Measurements from ENCODE around the gene NDUFS2. TPM values are rescaled to one million over a fixed set of nuclear protein-coding genes. Genes with fewer than 3 reads are reported as not detected.

NDUFS2 gene
- total RNA-seq, 1 donor from 2014 or later, result 66.3 TPM

DNA sequence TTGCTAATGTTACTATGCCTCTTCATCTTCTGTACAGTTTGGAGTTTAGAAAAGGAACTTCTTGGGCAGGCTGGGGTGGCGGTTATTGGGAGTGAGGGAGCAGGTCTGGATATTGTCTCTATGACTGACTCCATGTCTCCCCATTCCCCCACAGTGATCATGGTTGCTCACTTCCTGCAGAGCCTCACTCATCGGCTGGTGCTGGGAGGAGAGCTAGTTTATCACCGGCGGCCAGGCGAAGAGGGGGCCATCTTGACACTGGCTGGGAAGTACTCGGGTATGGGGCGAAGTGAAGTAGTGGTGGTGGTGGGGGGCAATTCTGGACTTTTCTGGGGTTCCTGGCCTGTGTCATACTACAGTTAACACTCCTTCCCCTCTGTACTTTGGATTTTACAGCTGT lies 25.9 kb downstream of the NDUFS2 start:
- no peak overlapping the region for H3K4me3 ChIP-seq
- H3K27ac ChIP-seq, result no peak overlapping the region
- ATAC-seq (no peak), DNase-seq (no peak)
- H3K4me1 ChIP-seq, result peaks cover 26% of the 10 kb centered on the region
- no peaks in the 10 kb centered on the region for H3K9me3 ChIP-seq
- H3K36me3 ChIP-seq, result peaks cover 20% of the 10 kb centered on the region
- TF ChIP-seq, protein P1, sequence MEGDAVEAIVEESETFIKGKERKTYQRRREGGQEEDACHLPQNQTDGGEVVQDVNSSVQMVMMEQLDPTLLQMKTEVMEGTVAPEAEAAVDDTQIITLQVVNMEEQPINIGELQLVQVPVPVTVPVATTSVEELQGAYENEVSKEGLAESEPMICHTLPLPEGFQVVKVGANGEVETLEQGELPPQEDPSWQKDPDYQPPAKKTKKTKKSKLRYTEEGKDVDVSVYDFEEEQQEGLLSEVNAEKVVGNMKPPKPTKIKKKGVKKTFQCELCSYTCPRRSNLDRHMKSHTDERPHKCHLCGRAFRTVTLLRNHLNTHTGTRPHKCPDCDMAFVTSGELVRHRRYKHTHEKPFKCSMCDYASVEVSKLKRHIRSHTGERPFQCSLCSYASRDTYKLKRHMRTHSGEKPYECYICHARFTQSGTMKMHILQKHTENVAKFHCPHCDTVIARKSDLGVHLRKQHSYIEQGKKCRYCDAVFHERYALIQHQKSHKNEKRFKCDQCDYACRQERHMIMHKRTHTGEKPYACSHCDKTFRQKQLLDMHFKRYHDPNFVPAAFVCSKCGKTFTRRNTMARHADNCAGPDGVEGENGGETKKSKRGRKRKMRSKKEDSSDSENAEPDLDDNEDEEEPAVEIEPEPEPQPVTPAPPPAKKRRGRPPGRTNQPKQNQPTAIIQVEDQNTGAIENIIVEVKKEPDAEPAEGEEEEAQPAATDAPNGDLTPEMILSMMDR (IDR thresholded peaks at IDR 0.05), result no peak
- H3K27me3 ChIP-seq (ENCODE audit: low read depth), result no peaks in the 10 kb centered on the region
- intact Hi-C loops (cut with DNase I), result no loop called here

DNA sequence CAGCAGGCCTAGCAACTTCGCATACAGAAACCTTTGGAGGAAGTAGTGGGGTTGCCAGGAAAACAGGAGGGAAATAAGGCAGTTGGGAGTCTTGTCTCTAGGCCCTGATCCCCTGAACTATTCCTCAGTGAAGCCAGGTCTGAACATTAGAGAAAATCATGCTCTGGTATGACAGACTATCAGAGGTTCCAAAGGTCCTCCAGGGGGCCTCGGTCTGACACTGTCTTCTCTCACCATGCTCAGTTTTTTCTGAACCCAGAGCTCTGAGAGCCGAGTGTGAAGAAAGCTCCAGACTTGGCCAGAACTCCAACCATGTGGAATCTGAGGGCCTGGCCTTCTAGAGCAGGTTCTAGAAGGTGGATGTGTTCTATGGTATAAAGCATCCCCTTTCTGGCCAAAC lies 27.7 kb downstream of the NDUFS2 start:
- H3K27ac ChIP-seq, result no peak overlapping the region
- H3K9me3 ChIP-seq, result no peaks in the 10 kb centered on the region
- no peak for DNase-seq
- intact Hi-C loops (cut with DNase I), result no loop called here
- no peak overlapping the region for H3K4me3 ChIP-seq
- no peaks in the 10 kb centered on the region for H3K27me3 ChIP-seq (ENCODE audit: low read depth)
- H3K4me1 ChIP-seq, result peaks cover 25% of the 10 kb centered on the region
- H3K36me3 ChIP-seq, result peaks cover 20% of the 10 kb centered on the region
- no peak for ATAC-seq
- TF ChIP-seq, protein P1 (IDR thresholded peaks at IDR 0.05), result no peak

DNA sequence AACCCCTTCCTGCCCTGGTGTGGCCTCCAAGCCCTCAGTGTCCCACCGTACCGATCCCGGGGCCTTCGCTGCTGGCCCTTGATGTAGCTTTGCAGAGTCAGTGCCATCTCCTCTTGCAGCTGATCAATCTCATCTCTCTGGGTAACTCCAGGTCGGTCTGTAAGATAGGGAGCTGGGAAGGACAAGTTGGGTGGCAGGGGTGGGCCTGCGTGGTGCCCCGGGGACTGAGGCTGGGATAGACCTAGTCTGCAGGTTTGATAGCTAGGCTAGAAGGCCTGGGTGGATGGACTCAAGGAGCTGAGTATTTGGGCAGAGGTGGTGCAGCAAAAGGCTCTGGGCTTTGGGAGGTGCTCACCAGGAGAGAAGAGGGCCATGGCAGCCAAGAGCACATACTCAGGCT lies 28.6 kb downstream of the NDUFS2 start:
- H3K27ac ChIP-seq, result no peak overlapping the region
- ATAC-seq (no peak), DNase-seq (no peak)
- H3K4me3 ChIP-seq, result no peak overlapping the region
- intact Hi-C loops (cut with DNase I), result no loop called here
- H3K9me3 ChIP-seq, result no peaks in the 10 kb centered on the region
- H3K27me3 ChIP-seq (ENCODE audit: low read depth), result no peaks in the 10 kb centered on the region
- peaks cover 18% of the 10 kb centered on the region for H3K4me1 ChIP-seq
- peaks cover 20% of the 10 kb centered on the region for H3K36me3 ChIP-seq
- TF ChIP-seq, protein P1 (IDR thresholded peaks at IDR 0.05), result no peak

DNA sequence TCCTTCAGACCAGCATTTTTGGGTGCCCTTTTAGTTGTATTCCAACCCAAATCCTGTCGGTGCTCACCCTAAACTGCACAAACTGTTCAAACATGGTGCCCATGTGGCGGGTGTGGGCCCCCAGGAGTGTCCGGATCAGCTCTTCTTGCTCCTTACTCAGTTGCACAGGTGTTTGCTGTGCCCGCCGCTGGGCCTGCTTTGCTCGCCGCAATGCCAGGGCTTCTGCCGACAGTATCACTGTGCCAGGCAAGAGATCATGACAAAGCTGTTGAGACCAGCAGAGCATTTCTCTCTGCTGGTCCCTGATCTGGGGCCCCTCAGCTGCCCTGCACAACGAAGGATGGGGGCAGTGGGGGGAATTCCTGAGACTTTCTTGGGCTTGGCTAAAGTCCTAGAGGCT lies 30.9 kb downstream of the NDUFS2 start:
- Histone ChIP-seq H3K4me3 (no peak overlapping the region), H3K27me3 (ENCODE audit: low read depth) (no peaks in the 10 kb centered on the region), H3K36me3 (peaks cover 20% of the 10 kb centered on the region), H3K4me1 (no peaks in the 10 kb centered on the region), H3K9me3 (no peaks in the 10 kb centered on the region), H3K27ac (no peak overlapping the region)
- ATAC-seq (no peak), DNase-seq (no peak)
- TF ChIP-seq, protein P1 (IDR thresholded peaks at IDR 0.05), result no peak
- intact Hi-C loops (cut with DNase I), result no loop called here

- H3K4me1 ChIP-seq, result no peaks in the 10 kb centered on the region
- intact Hi-C loops (cut with DNase I), result no loop called here
- H3K36me3 ChIP-seq, result no peaks in the 10 kb centered on the region
- no peak overlapping the region for H3K4me3 ChIP-seq
- DNase-seq (no peak), ATAC-seq (no peak)
- H3K27ac ChIP-seq, result no peak overlapping the region
- H3K27me3 ChIP-seq (ENCODE audit: low read depth), result no peaks in the 10 kb centered on the region
- no peaks in the 10 kb centered on the region for H3K9me3 ChIP-seq
- TF ChIP-seq, protein P1 (IDR thresholded peaks at IDR 0.05), result no peak
These were observed 34.0 kb downstream of the NDUFS2 start for GRCh38 chr1:161235957-161236775.
